Raji (cell line): ENCODE measurements around the gene DIPK1A.
A peak's percentile ranks its signal among the peaks of the same experiment; 100 is the strongest.

Source experiments
- POLR2A ChIP-seq: IDR thresholded peaks from 2 replicates; pipeline ENCODE4 v1.6.1; 2011; ENCODE audit warnings: low read depth, low read length, control low read depth; ENCODE audit not compliant: insufficient read depth

The DIPK1A gene

GRCh38 chr1:92961131-92961895 is at the start of gene DIPK1A:
Gene DIPK1A, minus strand, starts transcription at chr1:92961462. Its CDS starts 33 bp downstream, at chr1:92961429.
- peak; percentile 78 for TF ChIP-seq POLR2A

DNA sequence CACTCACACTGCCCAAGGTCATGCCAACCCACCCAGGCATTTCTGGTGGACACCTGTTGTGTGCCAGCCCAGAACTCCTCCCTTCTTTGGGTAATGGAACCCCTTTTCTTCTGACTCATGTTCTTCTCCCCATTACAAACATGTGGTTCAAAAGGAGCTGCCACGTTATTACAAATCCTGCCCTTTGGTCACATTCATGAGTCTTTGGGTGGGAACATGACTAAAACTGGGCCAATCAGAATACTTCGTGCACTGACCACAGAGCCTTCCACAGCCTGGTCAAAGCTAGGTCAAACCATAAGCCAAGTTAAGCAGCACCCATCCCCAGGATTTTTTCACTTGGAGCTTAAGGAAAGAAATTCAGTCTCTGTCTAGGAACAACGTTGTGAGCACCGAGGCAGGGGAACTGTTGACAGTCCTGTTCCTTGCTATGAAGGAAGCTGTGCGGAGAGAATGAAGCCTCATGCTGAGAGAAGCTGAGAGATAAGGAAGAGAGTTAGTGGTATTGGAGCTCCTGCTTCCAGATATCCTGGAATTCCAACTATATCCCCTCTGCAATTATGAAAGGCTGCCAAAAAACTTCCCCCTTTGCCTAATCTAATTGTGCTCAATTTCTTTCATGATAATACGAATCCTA is 46.8 kb upstream of the DIPK1A start:
- no peak for TF ChIP-seq POLR2A

DNA sequence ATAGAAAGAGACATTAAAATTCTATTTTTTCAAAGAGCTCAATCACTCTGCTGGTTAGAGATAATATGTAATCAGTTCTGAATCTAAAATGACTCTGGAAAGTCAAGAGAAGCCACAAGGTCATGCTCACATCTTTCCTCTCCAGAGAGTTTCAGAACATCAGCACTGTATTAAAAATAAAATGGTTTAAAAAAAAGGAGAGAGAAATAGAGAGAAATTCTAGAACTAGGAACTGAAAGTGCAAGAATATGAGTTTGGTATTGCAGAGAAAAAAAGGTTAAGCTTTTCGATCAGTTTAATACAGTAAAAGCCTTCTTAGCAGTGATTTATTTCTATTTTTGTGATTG is 44.0 kb upstream of the DIPK1A start:
- TF ChIP-seq POLR2A = no peak

DNA sequence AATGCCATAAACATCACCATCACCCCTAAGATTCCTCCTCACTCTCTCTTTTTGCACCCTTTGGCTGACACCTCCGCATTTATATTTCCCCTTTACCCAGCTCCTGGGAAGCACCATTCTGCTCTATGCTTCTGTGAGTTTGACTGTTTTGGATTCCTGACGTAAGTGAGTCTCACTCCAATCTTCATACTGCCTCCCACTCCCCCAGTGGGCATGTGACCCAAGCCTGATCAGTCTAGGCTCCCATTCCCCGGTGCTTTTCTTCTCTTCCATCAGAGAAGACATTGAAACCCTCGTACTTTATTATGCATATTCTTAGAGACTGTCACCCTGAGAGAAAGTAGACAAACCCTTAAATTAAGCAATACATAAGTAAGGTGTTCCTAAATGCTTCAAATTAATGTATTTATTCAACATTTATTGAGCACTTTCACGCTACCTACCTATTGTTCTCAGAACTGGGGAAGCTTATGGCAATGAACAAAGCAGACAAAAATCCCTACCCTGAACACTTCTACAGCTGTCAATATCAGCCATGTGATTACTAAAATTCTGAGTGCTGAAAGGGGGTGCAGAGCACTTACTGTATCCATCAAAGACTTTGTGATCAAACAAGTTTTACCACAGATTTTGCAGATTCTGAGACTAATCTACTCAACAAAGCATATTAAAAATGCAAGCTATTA is 43.4 kb upstream of the DIPK1A start:
- TF ChIP-seq POLR2A = no peak

DNA sequence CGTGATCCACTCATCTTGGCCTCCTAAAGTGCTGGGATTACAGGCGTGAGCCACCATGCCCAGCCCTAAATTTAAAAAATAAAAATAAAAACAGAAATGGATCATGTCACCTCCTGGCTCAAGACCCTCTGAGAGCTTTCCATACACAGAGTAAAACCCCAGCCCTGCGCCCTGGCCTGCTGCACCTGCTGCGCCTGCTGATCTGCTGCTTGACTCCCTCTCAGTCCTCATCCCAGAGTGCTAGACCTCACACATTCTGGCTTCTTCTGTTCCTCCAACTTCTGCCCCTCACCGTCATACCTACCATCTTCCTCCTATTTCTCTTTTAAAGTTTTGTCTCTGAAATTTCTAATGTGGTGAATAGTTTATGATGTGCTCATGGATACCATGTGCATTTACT is 42.7 kb upstream of the DIPK1A start:
- TF ChIP-seq POLR2A = no peak

GRCh38 chr1:93002781-93003180 is 41.5 kb upstream of the DIPK1A start:
- TF ChIP-seq POLR2A = no peak

GRCh38 chr1:93001893-93002292 is 40.6 kb upstream of the DIPK1A start:
- no peak for TF ChIP-seq POLR2A

- no peak for TF ChIP-seq POLR2A
These were observed 39.5 kb upstream of the DIPK1A start for GRCh38 chr1:93000751-93001175.

GRCh38 chr1:93000291-93000690 is 39.0 kb upstream of the DIPK1A start:
- no peak for TF ChIP-seq POLR2A

GRCh38 chr1:92998821-92999220 is 37.6 kb upstream of the DIPK1A start:
- no peak for TF ChIP-seq POLR2A

- TF ChIP-seq POLR2A = no peak
These were observed 34.5 kb upstream of the DIPK1A start for GRCh38 chr1:92995441-92996430.

DNA sequence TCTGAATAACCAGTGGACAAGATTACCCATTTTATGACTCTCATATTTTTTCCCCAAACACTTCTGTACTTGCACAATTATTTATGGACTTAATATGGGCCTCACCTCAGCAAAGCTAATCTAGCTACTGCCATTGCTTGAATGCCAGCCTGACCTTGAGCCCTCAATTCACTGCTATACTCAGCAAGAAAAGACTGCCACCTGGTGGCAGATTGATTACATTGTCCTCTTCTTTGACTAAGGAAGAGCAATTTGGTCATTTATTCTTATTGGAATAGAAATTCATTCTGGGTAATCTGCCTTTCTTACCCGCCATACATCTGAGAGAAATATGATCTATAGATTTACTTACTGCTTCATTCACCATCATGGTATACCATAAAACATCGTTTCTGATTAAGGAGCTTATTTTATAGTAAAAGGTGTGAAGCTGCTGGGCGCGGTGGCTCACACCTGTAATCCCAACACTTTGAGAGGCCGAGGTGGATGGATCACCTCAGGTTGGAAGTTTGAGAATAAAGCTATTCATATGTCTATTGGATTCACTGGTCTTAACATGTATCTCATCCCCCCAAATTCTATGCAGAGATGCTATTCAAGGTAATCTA is 32.9 kb upstream of the DIPK1A start:
- no peak for TF ChIP-seq POLR2A

- TF ChIP-seq POLR2A = no peak
These were observed 32.3 kb upstream of the DIPK1A start for GRCh38 chr1:92993581-92993980.

- no peak for TF ChIP-seq POLR2A
These were observed 31.6 kb upstream of the DIPK1A start for GRCh38 chr1:92992877-92993276.
